ENCODE results near the gene NISCH. TPM values are rescaled to one million over a fixed set of nuclear protein-coding genes. Genes with fewer than 3 reads are reported as not detected.

The NISCH gene
- total RNA-seq, 1 experiment from 2014 or later = 62.2 TPM

- no peak overlapping the region for H3K4me3 ChIP-seq (ENCODE audit: low read depth, low read length)
- peaks cover 11% of the 10 kb centered on the region for H3K4me1 ChIP-seq
- BruUV-seq (replicated peaks) = no TSS peak
- no peak for DNase-seq
- CTCF ChIA-PET = no interaction called here
- H3K27me3 ChIP-seq (replicated peaks; ENCODE audit: control insufficient read depth, insufficient read depth, low read length) = no peaks in the 10 kb centered on the region
- Mint-ChIP-seq H3K4me3 (ENCODE audit: unreplicated experiment) (no peak overlapping the region), H3K4me1 (ENCODE audit: low read depth, unreplicated experiment) (no peaks in the 10 kb centered on the region), H3K27me3 (ENCODE audit: insufficient read depth, unreplicated experiment) (no peaks in the 10 kb centered on the region), H3K36me3 (ENCODE audit: insufficient read depth, unreplicated experiment) (no peaks in the 10 kb centered on the region), H3K27ac (ENCODE audit: unreplicated experiment) (no peak overlapping the region), H3K9me3 (ENCODE audit: unreplicated experiment) (no peaks in the 10 kb centered on the region)
- H3K36me3 ChIP-seq (ENCODE audit: control insufficient read depth, insufficient read depth, low read length) = no peaks in the 10 kb centered on the region
- POLR2A ChIA-PET = no interaction called here
- no peaks in the 10 kb centered on the region for H3K9me3 ChIP-seq
- no peak for TF ChIP-seq CTCF (IDR thresholded peaks at IDR 0.05; ENCODE audit: insufficient read depth in 1 of 2, low read depth in 1 of 2, low read length in 1 of 2, severe bottlenecking in 1 of 2, unreplicated experiment in 1 of 2)
- intact Hi-C loops (cut with micrococcal nuclease; ENCODE audit: unreplicated experiment) = no loop called here
Measured at GRCh38 chr3:52433996-52434479, 21.4 kb upstream of the NISCH start.

GRCh38 chr3:52434491-52435115 lies 20.8 kb upstream of the NISCH start:
- Histone ChIP-seq H3K36me3 (ENCODE audit: control insufficient read depth, insufficient read depth, low read length) (no peaks in the 10 kb centered on the region), H3K4me3 (ENCODE audit: low read depth, low read length) (no peak overlapping the region), H3K4me1 (peaks cover 8% of the 10 kb centered on the region; the same call in 1 of the 2 replicates), H3K27me3 (replicated peaks; ENCODE audit: control insufficient read depth, insufficient read depth, low read length) (no peaks in the 10 kb centered on the region), H3K9me3 (no peaks in the 10 kb centered on the region)
- no peak overlapping the region for H3K27ac Mint-ChIP-seq (ENCODE audit: unreplicated experiment)
- no peak overlapping the region for H3K4me3 Mint-ChIP-seq (ENCODE audit: unreplicated experiment)
- no peaks in the 10 kb centered on the region for H3K27me3 Mint-ChIP-seq (ENCODE audit: insufficient read depth, unreplicated experiment)
- POLR2A ChIA-PET = no interaction called here
- TF ChIP-seq CTCF (IDR thresholded peaks at IDR 0.05; ENCODE audit: insufficient read depth in 1 of 2, low read depth in 1 of 2, low read length in 1 of 2, severe bottlenecking in 1 of 2, unreplicated experiment in 1 of 2) = no peak
- peak in 1 of 2 experiments; percentile 20 for DNase-seq
- CTCF ChIA-PET = no interaction called here
- no TSS peak for BruUV-seq (replicated peaks)
- intact Hi-C loops (cut with micrococcal nuclease; ENCODE audit: unreplicated experiment) = no loop called here
- no peaks in the 10 kb centered on the region for H3K36me3 Mint-ChIP-seq (ENCODE audit: insufficient read depth, unreplicated experiment)
- H3K4me1 Mint-ChIP-seq (ENCODE audit: low read depth, unreplicated experiment) = no peaks in the 10 kb centered on the region
- H3K9me3 Mint-ChIP-seq (ENCODE audit: unreplicated experiment) = no peaks in the 10 kb centered on the region

GRCh38 chr3:52435246-52436101 lies 19.9 kb upstream of the NISCH start:
- Mint-ChIP-seq H3K36me3 (ENCODE audit: insufficient read depth, unreplicated experiment) (no peaks in the 10 kb centered on the region), H3K4me3 (ENCODE audit: unreplicated experiment) (no peak overlapping the region), H3K9me3 (ENCODE audit: unreplicated experiment) (no peaks in the 10 kb centered on the region), H3K27ac (ENCODE audit: unreplicated experiment) (no peak overlapping the region), H3K4me1 (ENCODE audit: low read depth, unreplicated experiment) (no peaks in the 10 kb centered on the region), H3K27me3 (ENCODE audit: insufficient read depth, unreplicated experiment) (no peaks in the 10 kb centered on the region)
- intact Hi-C loops (cut with micrococcal nuclease; ENCODE audit: unreplicated experiment) = no loop called here
- ChIA-PET CTCF (no interaction called here), POLR2A (no interaction called here)
- no TSS peak for BruUV-seq (replicated peaks)
- H3K4me1 ChIP-seq = no peaks in the 10 kb centered on the region
- no peak overlapping the region for H3K4me3 ChIP-seq (ENCODE audit: low read depth, low read length)
- H3K27me3 ChIP-seq (replicated peaks; ENCODE audit: control insufficient read depth, insufficient read depth, low read length) = no peaks in the 10 kb centered on the region
- no peaks in the 10 kb centered on the region for H3K9me3 ChIP-seq
- TF ChIP-seq CTCF (IDR thresholded peaks at IDR 0.05; ENCODE audit: insufficient read depth in 1 of 2, low read depth in 1 of 2, low read length in 1 of 2, severe bottlenecking in 1 of 2, unreplicated experiment in 1 of 2) = no peak
- DNase-seq = peak in 1 of 2 experiments; percentile 16
- H3K36me3 ChIP-seq (ENCODE audit: control insufficient read depth, insufficient read depth, low read length) = no peaks in the 10 kb centered on the region
